Hepatocyte (in vitro differentiated cells): ENCODE data around the gene APBA2. TPM values are rescaled to one million over a fixed set of nuclear protein-coding genes. Genes with fewer than 3 reads are reported as not detected.

Experiments
- DNase-seq: peaks from one replicate; pipeline ENCODE4 v3.0.0-alpha.2; 2016; ENCODE audit warnings: low spot score
- H2AFZ ChIP-seq: fragments of 200-600 bp; sonication (generic); 2 replicates; pipeline ENCODE4 v1.6.0; 2016; ENCODE audit warnings: antibody characterized with exemption, mild to moderate bottlenecking
- H3K27ac ChIP-seq: fragments of 200-600 bp; sonication (generic); 2 replicates; pipeline ENCODE4 v1.5.1; 2016; ENCODE audit warnings: mild to moderate bottlenecking
- H3K27me3 ChIP-seq: fragments of 200-600 bp; sonication (generic); 2 replicates; pipeline ENCODE4 v1.6.1; 2016
- H3K36me3 ChIP-seq: fragments of 200-600 bp; sonication (generic); replicated peaks from 2 replicates; pipeline ENCODE4 v1.5.1; 2016; ENCODE audit warnings: low read depth; ENCODE audit not compliant: insufficient read depth
- H3K4me1 ChIP-seq: fragments of 200-600 bp; sonication (generic); 2 replicates; pipeline ENCODE4 v1.5.1; 2016; ENCODE audit warnings: mild to moderate bottlenecking, moderate library complexity; ENCODE audit not compliant: insufficient read depth
- H3K4me2 ChIP-seq: fragments of 200-600 bp; sonication (generic); 2 replicates; pipeline ENCODE4 v1.6.0; 2016
- H3K4me3 ChIP-seq: fragments of 200-600 bp; sonication (generic); 2 replicates; pipeline ENCODE4 v1.5.1; 2016; ENCODE audit warnings: mild to moderate bottlenecking
- H3K79me2 ChIP-seq: fragments of 200-600 bp; sonication (generic); 2 replicates; pipeline ENCODE4 v1.6.0; 2017; ENCODE audit warnings: mild to moderate bottlenecking
- H3K9me2 ChIP-seq: fragments of 200-600 bp; sonication (generic); replicated peaks from 2 replicates; pipeline ENCODE4 v1.6.0; 2017; ENCODE audit warnings: mild to moderate bottlenecking; ENCODE audit not compliant: insufficient read depth
- H3K9me3 ChIP-seq: fragments of 200-600 bp; sonication (generic); 2 replicates; pipeline ENCODE4 v1.5.1; 2016; ENCODE audit warnings: low read depth, mild to moderate bottlenecking
- H4K20me1 ChIP-seq: fragments of 200-600 bp; sonication (generic); 2 replicates; pipeline ENCODE4 v1.6.0; 2016; ENCODE audit warnings: mild to moderate bottlenecking; ENCODE audit not compliant: insufficient read depth, poor library complexity, severe bottlenecking
- EZH2 ChIP-seq: fragments of 200-600 bp; sonication (generic); IDR thresholded peaks from 2 replicates; pipeline ENCODE4 v1.6.1; 2016; ENCODE audit warnings: antibody characterized with exemption, mild to moderate bottlenecking, borderline replicate concordance
- EZH2phosphoT487 ChIP-seq: fragments of 200-600 bp; sonication (generic); IDR thresholded peaks from one replicate; pipeline ENCODE4 v1.6.1; 2018; ENCODE audit warnings: antibody characterized with exemption, mild to moderate bottlenecking, low read depth, moderate library complexity; ENCODE audit not compliant: unreplicated experiment, severe bottlenecking
- WGBS: methylation state at CpG from one replicate; pipeline ENCODE4 v1.1.6; 2016; ENCODE audit warnings: low lambda C conversion rate; ENCODE audit errors: missing lambda C conversion rate; 5-methylcytosine and 5-hydroxymethylcytosine counted together
- polyA plus RNA-seq: library from polyadenylated mRNA; unstranded; fragments of >200 nt; fragmentation: Nextera tagmentation; extraction: Ambion mirVana; gene quantifications from 2 replicates; pipeline ENCODE4 v1.2.1, GENCODE V29; 2016
- total RNA-seq: library from RNA; depleted of rRNA; stranded (reverse); fragments of >200 nt; gene quantifications from 2 replicates; pipeline ENCODE4 v1.2.3, GENCODE V29; 2014
- TF ChIP-seq, protein P1 (sequence below): fragments of 200-600 bp; sonication (generic); IDR thresholded peaks from 2 replicates; pipeline ENCODE4 v1.5.1; 2016; ENCODE audit warnings: antibody characterized with exemption, mild to moderate bottlenecking; ENCODE audit not compliant: poor library complexity

The APBA2 gene
- total and polyA plus RNA-seq, 2 experiments from 2014 or later, result 8.4 to 10.1 TPM

DNA sequence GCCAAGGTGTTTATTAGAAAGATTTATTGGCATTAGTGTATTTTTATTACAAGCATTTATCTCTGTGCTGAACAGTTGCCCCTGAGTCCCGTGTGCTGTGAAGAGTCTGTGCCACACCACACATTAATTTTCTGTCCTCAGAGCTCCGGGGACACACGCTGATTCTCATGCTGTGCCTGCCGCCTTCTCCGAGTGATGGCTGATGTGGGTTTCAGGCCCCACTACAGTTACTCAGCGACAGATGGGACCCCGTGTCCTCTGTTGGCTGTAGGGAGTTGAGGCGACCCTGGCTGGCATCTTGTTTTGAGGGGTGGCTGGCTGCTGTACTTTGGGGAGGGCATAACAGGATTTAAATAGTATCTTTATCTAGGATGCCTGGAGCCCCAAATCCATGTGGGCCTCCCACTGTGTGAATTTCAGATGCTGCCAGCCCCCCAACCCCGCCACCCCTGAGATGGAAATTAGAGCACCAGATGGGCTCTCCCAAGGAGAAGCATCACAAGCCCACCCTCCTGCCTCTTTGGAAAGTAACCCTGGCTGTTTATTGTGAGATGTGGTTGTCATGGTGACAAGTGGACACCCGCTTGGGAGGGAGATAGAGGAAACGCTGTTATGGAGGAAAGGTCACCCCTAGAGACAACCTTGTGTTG, 185.6 kb downstream of the APBA2 start:
- no peaks in the 10 kb centered on the region for H4K20me1 ChIP-seq
- no peak overlapping the region for H3K4me2 ChIP-seq
- TF ChIP-seq EZH2phosphoT487 (no peak), EZH2 (no peak)
- TF ChIP-seq, protein P1, sequence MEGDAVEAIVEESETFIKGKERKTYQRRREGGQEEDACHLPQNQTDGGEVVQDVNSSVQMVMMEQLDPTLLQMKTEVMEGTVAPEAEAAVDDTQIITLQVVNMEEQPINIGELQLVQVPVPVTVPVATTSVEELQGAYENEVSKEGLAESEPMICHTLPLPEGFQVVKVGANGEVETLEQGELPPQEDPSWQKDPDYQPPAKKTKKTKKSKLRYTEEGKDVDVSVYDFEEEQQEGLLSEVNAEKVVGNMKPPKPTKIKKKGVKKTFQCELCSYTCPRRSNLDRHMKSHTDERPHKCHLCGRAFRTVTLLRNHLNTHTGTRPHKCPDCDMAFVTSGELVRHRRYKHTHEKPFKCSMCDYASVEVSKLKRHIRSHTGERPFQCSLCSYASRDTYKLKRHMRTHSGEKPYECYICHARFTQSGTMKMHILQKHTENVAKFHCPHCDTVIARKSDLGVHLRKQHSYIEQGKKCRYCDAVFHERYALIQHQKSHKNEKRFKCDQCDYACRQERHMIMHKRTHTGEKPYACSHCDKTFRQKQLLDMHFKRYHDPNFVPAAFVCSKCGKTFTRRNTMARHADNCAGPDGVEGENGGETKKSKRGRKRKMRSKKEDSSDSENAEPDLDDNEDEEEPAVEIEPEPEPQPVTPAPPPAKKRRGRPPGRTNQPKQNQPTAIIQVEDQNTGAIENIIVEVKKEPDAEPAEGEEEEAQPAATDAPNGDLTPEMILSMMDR, result no peak
- H3K79me2 ChIP-seq, result no peaks in the 10 kb centered on the region
- WGBS, result 84% methylated on average over 11 of the region's 11 CpGs
- no peaks in the 10 kb centered on the region for H3K27me3 ChIP-seq
- H2AFZ ChIP-seq, result no peak overlapping the region
- no peaks in the 10 kb centered on the region for H3K9me3 ChIP-seq
- no peak overlapping the region for H3K27ac ChIP-seq
- DNase-seq, result no peak
- H3K36me3 ChIP-seq, result no peaks in the 10 kb centered on the region
- no peak overlapping the region for H3K4me3 ChIP-seq
- no peaks in the 10 kb centered on the region for H3K9me2 ChIP-seq
- H3K4me1 ChIP-seq, result no peaks in the 10 kb centered on the region

DNA sequence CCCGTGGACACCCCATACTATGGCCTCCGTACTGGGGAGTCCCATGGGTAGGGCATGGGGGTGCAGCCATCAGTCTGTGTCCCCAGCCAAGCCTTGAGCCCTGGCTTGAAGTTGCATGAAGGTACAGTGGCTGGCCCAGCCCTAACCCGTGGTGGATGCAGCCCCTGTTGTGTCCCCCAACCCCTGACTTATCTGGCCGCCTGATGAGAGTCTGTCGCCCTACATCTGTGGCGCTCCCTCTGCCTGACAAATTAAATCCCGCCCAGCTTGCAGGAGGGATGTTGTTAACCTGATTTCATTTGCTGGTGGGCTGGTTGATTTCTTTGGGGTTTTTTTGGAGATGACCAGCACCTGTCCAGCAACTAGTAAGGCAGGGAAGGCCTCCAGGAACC, 186.1 kb downstream of the APBA2 start:
- TF ChIP-seq EZH2 (no peak), EZH2phosphoT487 (no peak)
- TF ChIP-seq, protein P1, result no peak
- WGBS, result 92% methylated on average over 7 of the region's 7 CpGs
- Histone ChIP-seq H3K4me3 (no peak overlapping the region), H2AFZ (no peak overlapping the region), H3K36me3 (no peaks in the 10 kb centered on the region), H3K9me3 (no peaks in the 10 kb centered on the region), H3K4me2 (no peak overlapping the region), H3K27me3 (no peaks in the 10 kb centered on the region), H3K9me2 (no peaks in the 10 kb centered on the region), H3K79me2 (no peaks in the 10 kb centered on the region), H4K20me1 (no peaks in the 10 kb centered on the region), H3K4me1 (no peaks in the 10 kb centered on the region), H3K27ac (no peak overlapping the region)
- no peak for DNase-seq

DNA sequence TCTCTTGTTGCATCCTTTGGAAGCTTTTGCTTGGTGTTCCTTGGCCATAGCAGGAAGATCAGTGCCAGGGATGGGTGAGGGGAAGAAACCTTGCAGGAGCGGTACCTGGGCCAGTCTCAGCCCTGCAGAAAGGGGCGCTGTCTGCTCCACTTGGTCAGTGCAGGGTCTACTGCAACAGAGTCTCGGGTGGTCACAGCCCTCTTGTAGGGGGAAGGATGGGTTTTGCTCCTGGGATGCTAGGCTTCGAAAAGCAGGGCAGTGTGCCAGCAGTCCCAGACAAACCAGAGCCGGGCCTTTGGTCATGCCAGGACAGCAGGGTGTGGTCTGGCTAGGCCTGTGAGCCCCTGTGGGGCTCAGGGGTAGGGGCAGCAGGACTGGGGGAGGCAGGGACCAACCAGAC, 186.7 kb downstream of the APBA2 start:
- Histone ChIP-seq H3K27me3 (no peaks in the 10 kb centered on the region), H3K27ac (no peak overlapping the region), H3K9me2 (no peaks in the 10 kb centered on the region), H3K4me3 (no peak overlapping the region), H3K4me1 (no peaks in the 10 kb centered on the region), H4K20me1 (no peaks in the 10 kb centered on the region), H2AFZ (no peak overlapping the region), H3K4me2 (no peak overlapping the region), H3K9me3 (no peaks in the 10 kb centered on the region), H3K36me3 (no peaks in the 10 kb centered on the region), H3K79me2 (no peaks in the 10 kb centered on the region)
- DNase-seq, result no peak
- 86% methylated on average over 5 of the region's 5 CpGs for WGBS
- TF ChIP-seq, protein P1, result no peak
- TF ChIP-seq EZH2phosphoT487, result no peak
- no peak for TF ChIP-seq EZH2

DNA sequence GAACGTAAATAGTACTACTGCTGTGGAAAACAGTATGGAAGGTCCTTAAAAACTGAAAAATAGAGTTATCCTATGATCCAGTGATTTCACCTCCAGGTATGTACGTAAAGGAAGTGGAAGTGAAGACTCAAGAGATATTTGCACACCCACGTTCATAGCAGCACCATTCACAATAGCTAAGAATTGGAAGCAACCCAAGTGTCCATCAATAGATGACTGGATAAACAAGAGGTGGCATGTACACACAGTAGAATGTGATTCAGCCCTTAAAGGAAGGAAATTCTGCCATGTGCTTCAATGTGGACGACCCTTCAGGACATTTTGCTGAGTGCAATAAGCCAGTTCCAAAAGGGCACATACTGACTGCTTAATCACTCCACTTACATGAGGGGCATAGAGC, 188.3 kb downstream of the APBA2 start:
- no peaks in the 10 kb centered on the region for H3K4me1 ChIP-seq
- no peaks in the 10 kb centered on the region for H3K79me2 ChIP-seq
- no peaks in the 10 kb centered on the region for H3K36me3 ChIP-seq
- H3K27ac ChIP-seq, result no peak overlapping the region
- no peaks in the 10 kb centered on the region for H3K27me3 ChIP-seq
- no peak overlapping the region for H3K4me3 ChIP-seq
- H3K9me3 ChIP-seq, result no peaks in the 10 kb centered on the region
- no peaks in the 10 kb centered on the region for H3K9me2 ChIP-seq
- no peak for DNase-seq
- no peaks in the 10 kb centered on the region for H4K20me1 ChIP-seq
- H2AFZ ChIP-seq, result no peak overlapping the region
- no peak overlapping the region for H3K4me2 ChIP-seq
- WGBS, result 88% methylated on average over 4 of the region's 4 CpGs
- no peak for TF ChIP-seq EZH2
